NCI-H345 treated with DMSO at 0.1 percent for 48 hours (cell line): ENCODE results near the gene PDLIM4.

Source experiments
- DNase-seq: peaks from one replicate; lab custom pipeline; 2025; ENCODE audit not compliant: unreplicated experiment; lab: John Stamatoyannopoulos, UW

Gene PDLIM4

DNA sequence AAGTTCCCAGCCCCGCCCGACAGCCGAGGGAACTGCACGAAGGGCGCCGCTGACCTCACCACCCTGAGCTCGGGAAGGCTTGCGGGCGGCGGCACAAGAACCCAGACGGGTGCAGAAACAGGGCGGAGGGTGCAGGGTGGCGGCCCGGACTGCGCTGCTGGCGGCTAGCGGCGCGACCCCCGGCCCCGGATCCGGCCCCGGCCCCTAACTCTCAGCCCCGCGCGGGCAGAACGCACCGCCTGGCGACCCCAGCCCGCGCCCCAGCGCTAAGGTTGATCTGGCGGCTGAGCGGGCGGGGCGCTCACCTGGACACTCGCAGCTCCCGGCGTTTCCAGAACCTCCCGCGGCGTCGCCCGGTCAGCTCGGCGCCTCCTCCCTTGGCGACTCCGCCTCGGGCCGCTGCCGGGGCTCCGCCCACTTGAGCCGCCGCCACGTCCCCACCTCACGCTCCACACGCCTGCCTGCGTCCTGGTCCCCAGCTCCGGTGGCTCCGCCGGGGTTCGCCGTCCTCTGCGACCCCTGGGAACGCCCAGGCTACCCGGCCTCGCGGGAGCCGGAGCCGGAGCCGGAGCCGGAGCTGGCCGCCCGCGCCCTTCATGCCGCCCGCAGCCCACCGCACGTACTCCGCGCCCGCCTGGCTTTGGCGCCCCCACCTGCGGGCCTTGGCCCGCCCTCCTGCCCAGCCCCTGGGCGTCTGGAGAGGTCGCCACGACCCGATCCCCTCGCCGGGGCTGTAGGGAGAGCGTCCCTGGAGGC is 29.8 kb upstream of the PDLIM4 start, which contains the start of gene P4HA2:
P4HA2 (minus strand) TSS at position 369 of the 756 bp plus-strand sequence. CDS start 9,227 bp downstream, outside the sequence.
- peak; percentile 31 for DNase-seq

DNA sequence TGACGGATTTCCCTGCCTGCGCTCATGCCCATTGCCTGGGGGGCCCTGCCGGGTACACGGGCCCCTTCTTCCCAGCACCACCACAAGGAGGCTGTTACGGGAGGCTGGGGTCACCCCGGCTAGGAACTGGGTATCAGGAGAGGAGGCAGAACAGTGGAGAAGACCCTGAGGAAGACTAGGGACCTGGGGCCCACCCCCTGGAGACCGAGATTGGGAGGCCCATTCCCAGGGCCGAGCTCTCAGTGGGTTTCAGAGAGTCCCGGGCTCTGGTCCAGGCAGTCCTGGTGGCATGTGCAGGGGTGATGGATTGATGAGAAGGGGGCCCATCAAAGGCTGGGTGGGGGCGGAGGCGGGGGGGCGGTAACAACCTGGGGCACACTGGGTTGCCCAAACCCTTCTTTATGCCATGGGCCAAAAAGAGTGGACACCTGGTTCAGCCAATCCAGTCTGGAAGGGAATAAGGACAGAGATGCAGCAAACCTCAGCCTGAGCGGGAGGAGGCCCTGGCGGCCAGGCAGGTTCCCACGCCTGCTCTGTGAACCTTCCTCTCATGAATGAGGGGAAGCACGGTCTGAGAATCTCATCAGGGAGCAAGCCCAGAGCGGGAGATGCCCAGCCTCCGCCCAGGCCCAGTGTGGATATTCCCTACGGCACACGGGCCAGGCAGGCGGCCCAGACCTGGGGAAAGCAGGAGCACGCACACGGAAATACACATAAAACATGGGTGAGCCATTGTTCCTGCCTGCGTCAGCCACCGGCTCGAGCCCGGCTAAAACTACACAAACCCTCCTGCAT is 29.1 kb upstream of the PDLIM4 start:
- no peak for DNase-seq

DNA sequence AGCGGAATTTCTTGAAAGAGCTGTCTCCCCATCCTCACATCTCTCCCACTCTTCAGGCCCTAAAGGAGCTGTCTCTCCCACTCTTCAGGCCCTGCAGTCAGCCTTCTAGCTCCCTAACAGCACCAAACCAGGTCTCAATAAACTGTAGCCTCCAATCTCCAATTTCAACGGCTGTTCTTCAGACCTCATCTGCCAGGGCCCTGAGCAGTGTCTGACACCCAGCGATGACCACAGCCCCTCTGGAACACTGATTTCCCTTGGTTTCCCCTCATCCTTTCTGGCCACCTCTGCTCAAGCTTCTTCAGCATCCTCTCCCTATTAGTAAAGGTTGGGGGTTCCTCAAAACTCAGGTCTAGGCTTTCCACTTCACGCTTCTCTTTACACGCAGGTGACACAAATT is 28.3 kb upstream of the PDLIM4 start:
- no peak for DNase-seq

DNA sequence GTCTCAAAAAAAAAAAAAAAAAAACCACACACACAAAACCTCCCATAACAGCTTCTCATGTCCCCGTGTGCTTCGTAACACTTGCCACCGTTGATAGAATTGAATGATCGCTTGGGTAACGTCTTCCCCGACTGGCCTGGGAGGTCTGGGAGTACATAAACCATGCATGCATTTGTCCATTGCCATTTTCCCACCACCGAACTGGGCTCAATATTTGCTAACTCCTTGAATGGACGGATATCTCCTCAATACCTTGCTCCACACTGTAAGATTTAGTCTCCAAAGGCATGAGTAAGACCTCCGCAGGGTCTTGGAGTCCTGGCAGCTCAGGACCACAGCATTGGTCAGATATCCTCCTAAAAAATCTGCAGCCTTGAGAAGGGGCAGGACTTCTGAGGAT is 26.6 kb upstream of the PDLIM4 start:
- DNase-seq, result no peak

DNA sequence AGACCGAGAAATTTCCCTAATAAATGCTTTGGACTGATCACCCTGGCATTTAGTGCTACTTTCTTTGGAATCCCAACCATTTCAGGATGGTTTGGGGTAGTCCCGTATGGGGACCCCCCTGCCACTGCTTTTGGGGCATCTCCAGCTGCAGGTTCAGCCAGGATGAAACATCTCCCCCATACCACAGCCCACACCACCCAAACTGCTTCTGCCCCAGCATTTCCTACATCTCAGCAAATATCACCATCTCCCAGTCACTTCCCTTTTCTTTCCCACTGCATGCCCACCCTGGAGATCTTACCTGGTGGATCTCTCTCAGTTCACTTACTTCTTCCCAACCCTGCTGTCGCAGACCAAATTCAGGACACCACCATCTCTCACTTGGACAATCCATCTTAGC is 25.0 kb upstream of the PDLIM4 start:
- no peak for DNase-seq

DNA sequence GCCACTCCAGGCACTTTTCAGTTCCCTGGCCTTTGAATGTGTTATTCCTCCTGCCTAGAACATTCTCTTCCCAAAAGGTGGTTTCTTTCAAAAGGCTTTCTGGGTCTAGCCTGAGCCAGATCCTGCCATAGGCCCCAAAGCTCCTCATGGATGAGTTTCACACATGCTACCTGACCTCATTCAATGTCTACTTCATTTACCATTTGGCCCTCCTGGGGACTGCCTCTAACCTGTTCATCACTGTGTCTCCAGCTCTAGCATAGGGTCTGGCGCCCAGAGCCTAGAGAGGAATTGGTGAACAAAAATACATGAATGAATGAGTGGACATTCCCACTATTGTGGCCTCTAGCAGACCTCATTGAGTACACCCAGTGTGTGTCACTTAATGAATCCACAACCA is 24.4 kb upstream of the PDLIM4 start:
- no peak for DNase-seq

DNA sequence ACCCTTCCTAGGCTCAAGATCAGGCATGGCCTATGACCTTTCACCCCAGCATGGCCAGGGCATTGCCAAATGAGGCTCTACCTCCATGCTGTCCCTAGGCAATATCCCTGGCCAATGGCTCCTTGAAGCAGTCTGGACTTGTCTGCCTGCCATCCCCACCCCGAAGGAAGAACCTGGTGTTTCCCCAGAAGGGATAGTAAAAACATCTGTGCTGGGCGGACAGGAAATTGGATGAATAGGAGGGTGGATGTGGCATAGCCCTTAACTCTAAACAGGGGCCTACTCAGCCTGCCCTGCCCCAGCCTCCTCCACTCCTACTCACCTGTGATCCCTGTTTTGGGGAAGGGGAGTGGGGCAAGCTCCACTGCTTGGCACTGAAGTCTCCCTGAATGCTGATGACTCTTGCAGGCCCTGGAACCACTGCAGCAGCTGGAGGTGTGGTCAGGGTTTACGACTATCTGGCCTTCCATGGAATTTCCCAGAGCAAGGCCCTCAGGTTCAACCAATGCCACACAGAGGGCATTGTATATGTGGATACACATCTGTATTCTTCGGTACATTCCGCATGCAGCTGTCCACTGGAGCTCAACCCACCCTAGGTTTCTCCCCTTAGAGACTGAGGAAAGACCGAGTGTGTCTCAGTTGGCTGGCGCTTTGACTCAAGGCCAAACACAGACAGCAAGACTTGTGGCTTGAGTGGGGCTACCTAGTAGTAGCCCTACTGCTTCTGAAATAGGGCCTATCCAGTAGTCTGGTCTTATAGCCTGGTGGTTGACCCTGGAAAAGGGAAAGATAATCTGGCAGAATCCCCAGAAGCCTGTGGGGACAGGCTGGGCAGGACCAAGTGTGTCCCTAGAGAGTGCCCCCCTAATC is 23.4 kb upstream of the PDLIM4 start:
- no peak for DNase-seq

DNA sequence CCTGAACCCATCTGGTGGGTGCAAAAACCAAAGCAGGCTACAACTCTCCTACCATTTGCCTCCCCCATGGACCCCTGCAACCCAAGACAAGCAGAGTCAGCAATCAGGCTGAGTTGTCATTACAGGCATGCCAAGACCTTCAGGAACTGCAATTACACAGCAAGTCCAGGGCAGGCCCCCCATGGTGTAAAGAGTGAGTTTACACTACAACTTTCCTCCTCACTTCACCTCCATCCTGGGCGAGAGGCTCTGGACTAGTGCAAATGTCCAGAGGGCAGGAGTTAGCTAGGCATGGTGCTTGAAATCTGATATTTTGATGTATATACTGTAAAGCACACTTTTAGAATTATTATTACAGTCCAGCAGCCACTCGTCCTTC is 22.8 kb upstream of the PDLIM4 start:
- DNase-seq, result no peak

DNA sequence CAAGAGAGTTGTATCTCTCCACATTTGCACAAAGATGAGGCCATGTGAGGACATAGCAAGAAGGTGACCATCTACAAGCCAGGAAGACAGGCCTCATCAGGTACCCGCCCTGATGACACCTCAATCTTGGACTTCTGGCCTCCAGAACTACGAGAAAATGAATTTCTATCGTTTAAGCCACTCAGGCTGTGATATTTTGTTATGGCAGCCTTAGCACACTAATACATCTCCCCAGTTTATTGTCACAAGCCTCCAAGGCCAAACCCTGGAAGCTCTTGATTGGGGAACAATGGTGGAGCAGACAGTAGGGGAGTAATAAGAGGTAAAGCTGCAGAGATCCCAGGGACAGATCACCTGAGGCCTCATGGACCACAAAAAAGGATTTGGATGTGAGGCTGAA is 22.2 kb upstream of the PDLIM4 start:
- no peak for DNase-seq

DNA sequence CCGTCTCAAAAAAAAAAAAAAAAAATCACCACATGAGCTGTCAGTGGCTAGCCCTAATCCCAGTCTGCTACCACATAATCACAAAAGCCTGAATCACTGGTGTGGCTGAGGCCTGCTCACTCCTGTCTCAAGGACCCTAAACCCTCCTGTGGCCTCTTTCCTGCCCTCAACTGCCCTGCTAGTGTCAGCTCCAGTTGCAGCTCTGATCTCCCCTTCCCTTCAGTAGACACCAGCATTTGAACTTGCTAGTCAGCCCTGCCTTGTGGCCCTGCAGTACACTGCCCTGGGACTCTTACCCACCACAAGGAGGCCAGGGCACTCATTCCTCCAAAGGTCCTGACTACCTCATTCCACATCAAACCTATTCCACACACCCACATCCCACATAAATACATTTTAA is 20.4 kb upstream of the PDLIM4 start:
- DNase-seq, result no peak

DNA sequence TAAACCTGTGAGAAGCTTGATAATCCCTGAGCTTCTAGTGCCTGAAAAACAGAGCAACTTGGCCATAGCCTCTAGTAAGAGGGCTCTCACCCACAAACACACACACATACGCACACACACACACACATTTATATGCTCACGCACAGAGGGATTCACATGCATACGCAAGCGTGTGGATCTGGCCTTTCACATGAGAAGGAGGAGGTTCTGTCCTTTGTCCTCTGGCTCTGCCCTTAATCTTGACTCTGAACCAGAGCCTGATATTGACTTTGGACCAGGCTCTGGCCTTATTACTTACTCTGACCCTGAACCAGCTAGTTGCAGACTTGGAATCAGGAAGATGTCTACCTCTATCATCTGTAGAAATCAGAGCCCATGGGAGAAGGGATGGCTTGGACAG is 19.8 kb upstream of the PDLIM4 start:
- no peak for DNase-seq

DNA sequence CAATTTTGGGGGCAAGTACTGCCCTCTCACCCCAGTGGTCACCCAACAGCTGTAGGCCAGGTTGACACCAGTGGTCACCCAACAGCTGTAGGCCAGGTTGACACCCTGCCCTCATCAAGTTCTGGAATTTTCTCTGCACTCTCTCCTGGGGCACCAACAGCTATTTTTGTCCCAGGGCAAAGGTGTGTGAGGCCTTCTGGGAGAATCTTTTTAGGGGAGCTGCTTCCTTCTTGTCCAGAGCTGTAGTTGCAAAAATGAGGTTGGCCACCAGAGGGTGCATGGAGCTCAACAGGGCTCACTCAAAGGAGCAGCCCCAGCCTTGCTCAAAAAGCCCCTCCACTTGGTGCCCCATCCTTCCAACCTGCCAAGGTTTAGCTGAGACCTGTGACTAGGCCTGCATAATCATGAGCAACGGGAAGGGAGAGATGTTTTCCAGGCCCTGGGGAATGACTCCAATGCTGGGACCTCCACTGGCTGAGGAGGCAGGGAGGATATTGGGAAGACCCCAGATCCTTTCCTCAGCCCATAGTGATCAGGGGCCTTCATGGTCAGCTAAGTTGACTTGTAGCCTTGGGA is 19.2 kb upstream of the PDLIM4 start:
- DNase-seq, result peak; percentile 6

DNA sequence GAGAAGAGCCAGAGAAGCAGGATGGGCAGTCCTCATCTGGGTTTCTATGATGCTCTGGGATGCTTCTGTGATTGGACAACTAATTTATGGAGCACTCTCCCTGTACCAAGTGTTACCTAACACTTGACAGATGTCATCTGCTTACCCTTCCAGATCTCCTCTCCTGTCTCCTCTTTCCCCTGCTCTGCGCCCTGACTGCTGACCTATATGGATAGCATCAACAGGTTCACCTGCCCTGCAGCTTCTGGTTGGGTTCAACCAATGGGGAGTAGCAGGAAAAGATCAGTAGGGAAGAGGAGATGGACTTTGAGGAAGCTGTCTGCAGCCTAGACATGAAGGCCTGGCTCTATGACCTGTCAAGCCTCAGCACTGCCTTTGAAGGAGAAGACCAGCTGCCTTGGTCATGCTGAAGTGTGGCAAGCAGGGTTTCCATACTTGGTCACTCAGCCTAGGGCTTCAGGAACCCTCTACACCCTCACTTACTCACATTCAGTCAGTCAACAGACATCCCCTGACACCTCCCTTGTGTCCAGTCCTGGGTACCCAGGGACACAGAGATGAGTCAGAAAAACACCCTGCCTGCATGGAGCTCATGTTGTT is 18.5 kb upstream of the PDLIM4 start:
- no peak for DNase-seq

DNA sequence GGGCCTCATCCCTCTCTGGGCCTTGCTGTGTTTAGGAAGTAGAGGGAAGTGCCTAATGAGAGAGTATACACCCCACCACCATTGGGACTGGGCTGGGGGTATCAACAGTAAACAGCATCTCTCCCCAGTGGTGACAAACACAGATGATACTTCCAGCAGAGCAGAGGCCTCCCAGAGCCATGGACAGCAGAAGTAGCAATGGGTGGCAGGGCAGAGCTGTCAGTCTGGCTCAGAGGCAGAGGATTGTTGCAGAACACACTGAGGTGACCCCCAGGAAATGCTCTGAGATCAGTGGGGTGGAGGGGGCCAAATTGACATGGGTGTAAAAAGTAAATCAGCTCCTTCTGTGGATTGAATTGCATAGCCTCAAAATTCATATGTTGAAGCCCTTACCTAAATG is 17.7 kb upstream of the PDLIM4 start:
- DNase-seq, result no peak

DNA sequence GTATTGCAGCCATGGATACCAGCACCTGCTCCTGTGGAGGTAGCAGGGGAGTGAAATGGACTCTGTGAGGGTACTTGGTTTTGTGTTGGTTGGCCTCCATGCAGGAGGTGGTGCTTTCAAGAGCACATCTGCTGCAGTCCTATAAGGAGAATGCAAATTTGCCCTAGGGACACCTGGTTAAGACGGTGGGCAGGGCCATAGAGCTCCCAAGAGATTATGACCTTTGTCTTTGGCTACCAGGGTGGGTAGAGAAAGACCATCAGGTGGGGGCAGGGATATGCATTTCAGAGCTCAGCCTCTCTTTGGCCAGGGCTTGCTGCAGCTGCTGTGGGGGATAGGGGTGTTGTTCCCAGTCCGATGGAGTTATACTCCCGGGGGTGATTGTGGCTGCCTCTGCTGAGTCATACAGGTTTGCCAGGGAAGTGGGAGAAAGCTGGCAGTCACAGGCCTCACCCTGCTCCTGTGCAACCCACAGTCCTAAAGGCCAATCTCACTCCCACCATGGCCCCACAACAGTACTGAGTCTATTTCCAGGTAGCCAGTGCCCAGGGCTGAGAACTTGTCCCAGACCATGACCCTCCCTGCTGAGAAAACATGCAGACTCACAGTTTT is 14.0 kb upstream of the PDLIM4 start:
- no peak for DNase-seq

DNA sequence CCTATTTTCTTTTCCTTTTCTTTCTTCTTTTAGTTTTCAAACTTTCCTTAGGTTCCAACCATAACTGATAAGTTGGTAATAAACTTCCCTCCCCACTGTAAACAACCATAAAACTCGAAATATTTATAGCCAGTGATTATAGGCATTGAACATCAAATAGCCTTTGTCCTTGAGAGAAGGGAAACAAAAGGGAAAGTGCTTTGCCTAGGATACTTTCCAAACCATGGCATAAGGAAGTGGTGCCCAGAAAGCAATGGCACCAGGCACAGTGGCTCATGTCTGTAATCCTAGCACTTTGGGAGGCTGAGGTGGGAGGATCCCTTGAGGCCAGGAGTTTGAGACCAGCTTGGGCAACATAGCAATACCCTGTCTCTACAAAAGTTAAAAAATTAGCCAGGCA is 11.9 kb upstream of the PDLIM4 start:
- DNase-seq, result no peak

DNA sequence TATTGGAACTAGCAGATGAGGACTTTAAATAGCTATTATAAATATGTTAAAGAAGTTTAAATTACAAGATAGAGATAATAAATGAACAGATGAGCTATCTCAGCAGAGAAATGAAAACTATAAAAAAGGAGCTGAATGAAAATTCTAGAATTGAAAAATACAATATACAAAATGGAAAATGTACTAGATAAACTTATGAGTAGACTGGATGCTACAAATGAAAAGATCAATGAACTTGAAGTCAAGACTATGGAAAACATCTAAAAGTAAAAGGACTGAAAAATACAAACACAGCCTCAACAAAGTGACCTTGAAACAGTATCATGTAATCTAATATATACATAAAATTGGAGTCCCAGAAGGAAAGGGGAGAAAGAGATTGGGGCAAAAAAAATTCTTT is 10.7 kb upstream of the PDLIM4 start:
- no peak for DNase-seq

DNA sequence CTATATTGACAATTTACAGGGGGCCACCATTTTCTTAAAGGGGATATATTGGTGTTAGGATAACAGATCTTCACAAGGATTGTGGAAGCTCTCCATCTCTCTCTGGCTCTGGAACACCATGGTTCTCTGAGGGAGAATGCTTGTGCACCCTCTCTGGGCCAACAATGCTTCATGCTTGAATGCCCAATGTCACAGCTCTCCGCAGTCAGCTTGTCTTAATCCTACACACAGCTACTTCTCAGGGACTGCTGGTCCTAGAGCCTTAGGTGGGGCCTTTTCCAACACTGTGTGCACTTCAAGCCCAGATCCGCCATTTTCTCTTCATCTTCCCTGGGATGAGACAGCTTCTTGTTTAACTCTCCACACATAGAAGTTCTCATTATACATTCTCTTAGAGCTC is 6.9 kb upstream of the PDLIM4 start:
- DNase-seq, result no peak

DNA sequence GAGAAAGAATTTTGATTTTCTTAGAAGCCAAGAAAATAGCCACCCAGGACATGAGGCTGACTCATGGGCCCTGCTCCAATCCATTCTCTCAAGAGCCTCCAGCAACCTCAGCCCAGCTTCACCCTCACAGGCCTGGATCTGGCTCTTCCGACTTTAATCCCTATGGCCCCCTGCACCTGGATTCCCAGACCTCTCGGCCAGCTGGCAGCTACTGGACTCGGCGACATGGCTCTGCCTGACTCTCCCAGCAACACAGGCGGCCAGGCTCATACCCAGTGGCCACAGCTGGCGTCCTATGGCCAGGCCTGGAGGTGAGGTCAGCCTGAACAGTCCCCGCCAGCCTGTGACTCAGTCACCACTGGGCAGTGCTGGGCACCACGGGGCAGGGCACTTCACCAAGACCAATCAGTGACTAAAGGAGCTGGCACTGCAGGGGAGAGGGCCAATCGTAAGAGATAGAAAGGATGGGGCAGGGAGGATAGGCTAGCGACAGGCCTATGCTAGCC is 6.2 kb upstream of the PDLIM4 start:
- DNase-seq, result no peak

DNA sequence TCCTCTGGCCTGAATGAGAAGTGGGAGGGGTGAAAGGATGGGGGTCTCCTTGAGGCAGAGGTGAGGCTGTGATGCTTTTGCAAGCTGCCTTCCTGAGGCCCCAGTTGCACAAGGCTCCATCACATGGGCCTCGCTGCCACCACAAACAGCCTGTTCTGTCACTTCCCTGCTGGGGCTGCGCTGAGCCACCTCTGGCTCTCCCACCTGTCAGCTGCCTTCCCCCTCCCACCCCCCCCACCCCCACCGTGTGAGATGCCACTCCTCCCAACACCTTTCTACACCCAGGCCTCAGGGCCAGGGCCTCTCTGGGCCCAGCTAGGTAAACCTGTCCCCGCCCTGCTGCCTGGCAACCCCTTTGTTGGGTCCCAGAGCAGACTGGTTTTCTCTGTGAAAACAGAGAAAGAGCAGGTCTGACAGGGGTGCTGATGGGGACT is 4.5 kb upstream of the PDLIM4 start:
- DNase-seq, result no peak
